Bronchial epithelial cell (primary cell): ENCODE results near the gene KISS1. TPM values are rescaled to one million over a fixed set of nuclear protein-coding genes. Genes with fewer than 3 reads are reported as not detected.

Experiments used
- DNase-seq: peaks from one replicate; pipeline ENCODE4 v3.0.0-alpha.2; 2010; ENCODE audit warnings: low read depth
- FAIRE-seq: peaks from 2 replicates; lab custom pipeline; 2011; peaks lifted over from hg19 to GRCh38; lab: Jason Lieb, UNC
- H3K27me3 ChIP-seq: 2 replicates; pipeline ENCODE4 v1.5.1; 2011; ENCODE audit warnings: low read length; ENCODE audit not compliant: control insufficient read depth, insufficient read depth
- H3K36me3 ChIP-seq: 2 replicates; pipeline ENCODE4 v1.5.1; 2011; ENCODE audit warnings: low read length; ENCODE audit not compliant: control insufficient read depth, insufficient read depth
- H3K4me3 ChIP-seq: 2 replicates; pipeline ENCODE4 v1.5.1; 2011; ENCODE audit warnings: mild to moderate bottlenecking, low read depth, low read length, control low read depth
- total RNA-seq: library from RNA; depleted of rRNA; stranded (reverse); fragments of >200 nt; gene quantifications from 2 replicates; pipeline ENCODE4 v1.2.1, GENCODE V29; 2014
- TF ChIP-seq, protein P1 (sequence below): IDR thresholded peaks from 2 replicates; pipeline ENCODE4 v1.5.1; 2011; ENCODE audit warnings: mild to moderate bottlenecking, moderate library complexity, low read length, control low read depth, inconsistent platforms; ENCODE audit not compliant: insufficient read depth, severe bottlenecking

KISS1 gene
- total RNA-seq, 1 donor from 2014 or later = not detected

DNA sequence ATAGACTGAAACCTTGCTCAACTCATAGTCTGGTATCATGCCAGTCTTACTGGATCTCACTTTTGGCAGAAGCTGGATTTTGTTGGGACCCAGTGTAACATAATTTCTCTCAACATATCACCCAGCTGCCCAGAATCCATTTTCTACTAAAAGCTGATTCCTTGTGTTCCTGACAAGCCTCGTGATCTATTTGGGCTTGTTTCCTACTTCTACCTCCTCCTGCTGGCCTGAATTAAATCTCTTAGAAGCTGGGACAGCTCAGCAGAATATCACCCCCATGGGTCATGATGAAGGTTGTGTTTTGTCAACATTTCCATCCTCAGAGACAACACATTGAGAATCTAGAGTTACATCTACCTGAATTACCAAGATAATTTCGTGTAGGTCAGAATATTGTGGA, 9.8 kb upstream of the KISS1 start:
- no peaks in the 10 kb centered on the region for H3K36me3 ChIP-seq

DNA sequence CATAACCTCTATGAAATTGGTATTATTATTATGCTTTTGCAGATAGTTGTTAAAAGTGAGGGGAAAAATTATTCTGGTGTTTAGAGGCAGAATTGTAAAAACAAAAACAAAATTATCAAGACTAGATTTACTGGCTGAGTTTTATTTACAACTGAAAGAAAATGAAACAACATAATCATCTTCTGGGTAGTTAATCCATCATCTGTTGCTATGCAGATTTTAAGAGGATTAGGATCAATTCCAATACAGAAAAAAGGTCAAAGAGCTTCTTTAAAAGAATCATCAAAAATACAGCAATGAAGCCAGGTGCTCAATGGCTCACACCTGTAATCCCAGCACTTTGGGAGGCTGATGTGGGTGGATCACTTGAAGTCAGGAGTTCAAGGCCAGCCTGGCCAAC, 9.2 kb upstream of the KISS1 start:
- no peak for DNase-seq
- Histone ChIP-seq H3K4me3 (no peak overlapping the region), H3K36me3 (no peaks in the 10 kb centered on the region), H3K27me3 (no peaks in the 10 kb centered on the region)
- TF ChIP-seq, protein P1, sequence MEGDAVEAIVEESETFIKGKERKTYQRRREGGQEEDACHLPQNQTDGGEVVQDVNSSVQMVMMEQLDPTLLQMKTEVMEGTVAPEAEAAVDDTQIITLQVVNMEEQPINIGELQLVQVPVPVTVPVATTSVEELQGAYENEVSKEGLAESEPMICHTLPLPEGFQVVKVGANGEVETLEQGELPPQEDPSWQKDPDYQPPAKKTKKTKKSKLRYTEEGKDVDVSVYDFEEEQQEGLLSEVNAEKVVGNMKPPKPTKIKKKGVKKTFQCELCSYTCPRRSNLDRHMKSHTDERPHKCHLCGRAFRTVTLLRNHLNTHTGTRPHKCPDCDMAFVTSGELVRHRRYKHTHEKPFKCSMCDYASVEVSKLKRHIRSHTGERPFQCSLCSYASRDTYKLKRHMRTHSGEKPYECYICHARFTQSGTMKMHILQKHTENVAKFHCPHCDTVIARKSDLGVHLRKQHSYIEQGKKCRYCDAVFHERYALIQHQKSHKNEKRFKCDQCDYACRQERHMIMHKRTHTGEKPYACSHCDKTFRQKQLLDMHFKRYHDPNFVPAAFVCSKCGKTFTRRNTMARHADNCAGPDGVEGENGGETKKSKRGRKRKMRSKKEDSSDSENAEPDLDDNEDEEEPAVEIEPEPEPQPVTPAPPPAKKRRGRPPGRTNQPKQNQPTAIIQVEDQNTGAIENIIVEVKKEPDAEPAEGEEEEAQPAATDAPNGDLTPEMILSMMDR = no peak
- FAIRE-seq = no peak

More for the DNA sequence above, 9.8 kb upstream of the KISS1 start:
- DNase-seq (no peak), FAIRE-seq (no peak)
- no peak overlapping the region for H3K4me3 ChIP-seq
- TF ChIP-seq, protein P1 = peak; percentile 3
- no peaks in the 10 kb centered on the region for H3K27me3 ChIP-seq

DNA sequence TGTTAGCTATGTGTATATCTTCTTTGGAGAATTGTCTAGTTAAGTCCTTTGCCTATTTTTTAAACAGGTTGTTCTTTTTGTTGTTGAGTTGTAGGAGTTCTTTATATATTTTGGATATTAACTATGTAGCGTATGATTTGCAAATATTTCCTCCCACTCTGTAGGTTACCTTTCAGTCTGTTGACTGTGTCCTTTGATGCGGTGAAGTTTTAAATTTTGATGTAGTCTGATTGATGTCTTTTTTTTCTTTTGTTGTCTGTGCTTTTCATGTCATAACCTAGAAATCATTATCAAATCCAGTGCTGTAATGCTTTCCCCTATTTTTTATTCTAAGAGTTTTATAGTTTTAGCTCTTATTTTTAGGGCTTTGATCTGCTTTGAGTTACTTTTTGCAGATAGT, 8.7 kb upstream of the KISS1 start:
- FAIRE-seq (no peak), DNase-seq (no peak)
- TF ChIP-seq, protein P1 = no peak
- H3K36me3 ChIP-seq = no peaks in the 10 kb centered on the region
- H3K4me3 ChIP-seq = no peak overlapping the region
- H3K27me3 ChIP-seq = no peaks in the 10 kb centered on the region

DNA sequence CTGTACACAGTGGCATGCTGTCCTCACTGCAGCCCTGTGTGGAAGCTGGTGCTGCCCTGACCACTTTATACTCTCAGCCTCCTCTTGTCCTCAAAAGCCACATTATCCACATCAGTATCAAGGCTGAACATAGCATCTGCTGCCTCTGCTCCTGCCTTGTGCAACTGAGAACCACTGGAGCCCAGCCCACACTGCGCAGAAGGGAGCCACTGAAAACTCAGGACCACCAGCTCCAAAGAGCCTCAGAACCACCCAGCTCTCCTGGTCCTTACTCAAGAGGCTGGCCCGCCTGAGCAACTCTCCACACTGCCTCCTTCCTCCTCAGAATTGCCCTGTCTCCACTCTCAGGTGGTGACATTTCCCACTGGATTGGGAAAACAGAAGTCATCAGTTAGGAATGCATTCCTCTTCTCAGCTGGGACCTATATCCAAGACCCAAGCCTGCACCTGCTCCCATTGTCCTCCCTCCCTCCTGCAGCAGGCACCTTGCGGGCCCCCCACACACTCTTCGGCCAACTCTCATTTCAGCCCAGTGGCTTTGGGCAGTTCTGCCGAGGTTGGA, 7.0 kb upstream of the KISS1 start:
- TF ChIP-seq, protein P1 = no peak
- DNase-seq (no peak), FAIRE-seq (no peak)
- Histone ChIP-seq H3K27me3 (no peaks in the 10 kb centered on the region), H3K36me3 (no peaks in the 10 kb centered on the region), H3K4me3 (no peak overlapping the region)

DNA sequence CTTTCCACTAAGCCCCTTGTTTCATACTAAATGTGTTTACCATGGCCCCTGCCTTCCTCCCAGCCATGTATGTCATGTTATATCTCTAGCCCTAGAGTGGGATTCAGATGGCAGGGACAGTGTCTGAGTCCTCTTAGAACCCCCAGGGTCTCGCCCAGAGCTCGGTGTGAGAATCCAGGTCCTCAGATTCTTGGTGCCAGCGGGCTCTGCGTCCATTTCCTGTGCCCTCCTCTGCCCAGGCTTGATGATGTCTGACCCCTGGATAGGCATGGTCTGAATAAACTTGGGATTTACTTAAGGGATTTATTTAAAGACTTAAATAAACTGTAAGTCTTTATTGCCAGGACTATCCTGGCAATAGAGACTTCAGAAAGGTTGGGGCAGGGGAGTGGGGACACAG, 6.2 kb upstream of the KISS1 start:
- H3K36me3 ChIP-seq = no peaks in the 10 kb centered on the region
- TF ChIP-seq, protein P1 = no peak
- H3K27me3 ChIP-seq = no peaks in the 10 kb centered on the region
- no peak overlapping the region for H3K4me3 ChIP-seq
- DNase-seq (no peak), FAIRE-seq (no peak)
